ENCODE data around the gene DOCK1.

DOCK1 gene

DNA sequence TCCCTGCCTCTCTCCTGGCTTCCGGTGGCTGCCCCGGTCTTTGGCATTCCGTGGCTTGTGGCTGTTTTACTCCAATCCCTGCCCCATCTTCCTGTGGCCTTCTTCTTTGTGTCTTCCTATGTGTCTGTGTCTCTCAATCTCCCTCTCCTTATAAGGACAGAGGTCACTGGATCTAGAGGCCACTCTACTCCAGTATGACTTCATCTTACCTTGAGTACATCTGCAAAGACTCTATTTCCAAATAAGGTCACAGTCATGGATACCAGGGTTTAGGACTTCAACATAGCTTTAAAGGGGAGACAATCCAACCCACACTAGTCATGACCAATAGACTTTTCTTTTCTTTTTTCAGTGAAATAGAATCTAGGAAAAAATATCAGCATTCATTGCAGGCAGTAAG, 444.5 kb downstream of the DOCK1 start:
- DNase-seq (ENCODE audit: low read depth): no peak
- TF ChIP-seq, protein P1, sequence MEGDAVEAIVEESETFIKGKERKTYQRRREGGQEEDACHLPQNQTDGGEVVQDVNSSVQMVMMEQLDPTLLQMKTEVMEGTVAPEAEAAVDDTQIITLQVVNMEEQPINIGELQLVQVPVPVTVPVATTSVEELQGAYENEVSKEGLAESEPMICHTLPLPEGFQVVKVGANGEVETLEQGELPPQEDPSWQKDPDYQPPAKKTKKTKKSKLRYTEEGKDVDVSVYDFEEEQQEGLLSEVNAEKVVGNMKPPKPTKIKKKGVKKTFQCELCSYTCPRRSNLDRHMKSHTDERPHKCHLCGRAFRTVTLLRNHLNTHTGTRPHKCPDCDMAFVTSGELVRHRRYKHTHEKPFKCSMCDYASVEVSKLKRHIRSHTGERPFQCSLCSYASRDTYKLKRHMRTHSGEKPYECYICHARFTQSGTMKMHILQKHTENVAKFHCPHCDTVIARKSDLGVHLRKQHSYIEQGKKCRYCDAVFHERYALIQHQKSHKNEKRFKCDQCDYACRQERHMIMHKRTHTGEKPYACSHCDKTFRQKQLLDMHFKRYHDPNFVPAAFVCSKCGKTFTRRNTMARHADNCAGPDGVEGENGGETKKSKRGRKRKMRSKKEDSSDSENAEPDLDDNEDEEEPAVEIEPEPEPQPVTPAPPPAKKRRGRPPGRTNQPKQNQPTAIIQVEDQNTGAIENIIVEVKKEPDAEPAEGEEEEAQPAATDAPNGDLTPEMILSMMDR (IDR thresholded peaks at IDR 0.05; ENCODE audit: low read depth, low read length, missing control alignments): no peak
- no peak overlapping the region for H3K4me3 ChIP-seq (ENCODE audit: low read depth, low read length)

DNA sequence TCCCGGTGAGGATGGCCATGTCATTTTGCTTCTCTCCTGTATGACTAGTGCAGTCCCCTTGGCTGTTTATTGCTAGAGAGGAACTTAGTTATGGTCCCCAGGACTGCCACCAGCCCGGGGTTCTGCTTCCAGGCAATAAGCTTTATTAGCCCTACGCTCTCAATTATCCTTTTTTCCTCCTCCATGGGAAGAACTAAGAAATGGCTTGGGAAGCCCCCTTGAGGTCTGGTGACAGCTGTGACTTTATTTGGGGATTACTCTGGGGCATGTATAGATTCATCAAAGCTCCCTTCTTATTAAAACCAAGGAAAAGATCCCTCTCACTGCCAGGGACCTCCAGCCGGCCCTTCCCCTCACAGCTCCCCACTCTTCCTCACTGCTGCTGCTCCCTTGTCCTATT, 446.3 kb downstream of the DOCK1 start:
- DNase-seq (ENCODE audit: low read depth): no peak
- H3K4me3 ChIP-seq (ENCODE audit: low read depth, low read length): no peak overlapping the region
- TF ChIP-seq, protein P1 (IDR thresholded peaks at IDR 0.05; ENCODE audit: low read depth, low read length, missing control alignments): no peak

DNA sequence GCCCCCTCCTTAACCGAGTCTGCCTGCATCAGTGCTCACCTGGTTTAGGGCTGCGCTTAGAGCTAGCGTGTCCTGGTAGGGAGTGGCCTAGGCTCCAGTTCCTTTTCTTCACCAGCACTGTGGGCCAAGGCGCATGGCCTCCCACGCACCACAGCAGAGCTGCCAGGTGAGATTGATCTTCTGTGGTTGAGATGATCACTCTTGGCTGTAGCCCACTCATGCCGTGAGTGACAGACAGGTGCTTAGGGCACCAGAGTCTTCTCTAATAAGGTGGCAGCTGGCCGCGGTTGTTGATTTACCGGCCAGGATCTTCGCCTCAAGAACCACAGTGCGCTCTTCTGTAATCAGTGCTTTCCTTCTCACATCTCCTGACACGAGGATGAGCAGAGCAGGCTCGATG, 448.3 kb downstream of the DOCK1 start:
- TF ChIP-seq, protein P1 (IDR thresholded peaks at IDR 0.05; ENCODE audit: low read depth, low read length, missing control alignments): no peak
- no peak overlapping the region for H3K4me3 ChIP-seq (ENCODE audit: low read depth, low read length)
- DNase-seq (ENCODE audit: low read depth): no peak

DNA sequence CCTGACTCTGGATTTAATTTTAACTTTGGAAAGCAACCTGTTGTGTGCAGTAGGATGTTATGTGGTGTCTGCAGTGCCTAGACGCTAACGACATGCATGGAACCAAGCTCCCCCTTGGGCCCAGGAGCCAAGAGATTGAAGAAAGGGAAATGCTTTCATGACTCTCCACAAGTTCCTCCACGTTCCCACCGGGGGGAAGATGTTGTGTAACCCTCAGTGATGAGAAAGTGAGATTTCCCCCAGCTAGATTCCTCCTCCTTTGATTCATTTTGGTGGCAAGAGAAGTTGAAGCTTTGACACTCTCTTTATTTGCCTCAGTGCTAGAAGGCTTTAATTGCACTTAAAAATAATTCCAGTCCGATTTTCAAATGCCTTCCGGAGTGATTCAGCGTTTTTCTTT, 449.0 kb downstream of the DOCK1 start:
- TF ChIP-seq, protein P1 (IDR thresholded peaks at IDR 0.05; ENCODE audit: low read depth, low read length, missing control alignments): no peak
- DNase-seq (ENCODE audit: low read depth): no peak
- H3K4me3 ChIP-seq (ENCODE audit: low read depth, low read length): no peak overlapping the region

DNA sequence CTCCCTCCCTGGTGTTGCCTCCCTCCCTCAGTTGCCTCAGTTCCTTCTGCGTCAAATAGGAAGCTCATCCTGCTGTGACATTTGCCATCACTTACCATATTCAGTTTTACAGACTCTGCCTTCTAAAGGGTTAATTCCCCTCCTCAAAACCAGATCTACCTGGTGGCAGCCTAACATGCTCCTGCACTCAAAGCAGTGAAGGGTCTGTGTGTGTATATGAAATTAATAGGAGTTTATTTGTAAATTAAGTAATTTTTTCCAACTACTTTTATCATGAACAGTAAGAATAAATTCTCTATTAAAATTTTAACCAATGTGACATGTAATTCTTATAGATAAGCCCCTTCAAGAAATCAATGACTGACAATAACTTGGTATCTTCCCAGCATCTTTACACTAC, 449.8 kb downstream of the DOCK1 start:
- no peak for DNase-seq (ENCODE audit: low read depth)
- no peak overlapping the region for H3K4me3 ChIP-seq (ENCODE audit: low read depth, low read length)
- TF ChIP-seq, protein P1 (IDR thresholded peaks at IDR 0.05; ENCODE audit: low read depth, low read length, missing control alignments): no peak

DNA sequence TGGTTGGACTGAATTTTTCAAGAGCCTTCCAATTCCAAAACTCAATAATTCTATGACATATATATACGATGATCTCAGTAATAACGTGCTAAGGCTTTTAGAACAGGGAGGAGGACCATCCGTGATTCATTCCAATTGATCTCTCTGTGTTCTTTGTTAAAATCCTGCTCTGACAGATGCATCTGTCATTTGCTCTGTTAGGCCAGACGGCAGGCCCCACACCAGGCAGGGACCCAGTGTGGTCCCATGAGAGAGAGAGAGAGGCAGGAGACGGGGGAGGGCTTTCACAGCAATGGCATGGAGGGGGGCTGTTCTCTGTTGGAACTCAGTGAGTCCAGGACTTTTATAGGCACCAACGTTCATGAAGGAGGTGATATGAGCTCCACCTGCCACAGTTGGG, 451.1 kb downstream of the DOCK1 start:
- no peak for DNase-seq (ENCODE audit: low read depth)
- H3K4me3 ChIP-seq (ENCODE audit: low read depth, low read length): no peak overlapping the region

DNA sequence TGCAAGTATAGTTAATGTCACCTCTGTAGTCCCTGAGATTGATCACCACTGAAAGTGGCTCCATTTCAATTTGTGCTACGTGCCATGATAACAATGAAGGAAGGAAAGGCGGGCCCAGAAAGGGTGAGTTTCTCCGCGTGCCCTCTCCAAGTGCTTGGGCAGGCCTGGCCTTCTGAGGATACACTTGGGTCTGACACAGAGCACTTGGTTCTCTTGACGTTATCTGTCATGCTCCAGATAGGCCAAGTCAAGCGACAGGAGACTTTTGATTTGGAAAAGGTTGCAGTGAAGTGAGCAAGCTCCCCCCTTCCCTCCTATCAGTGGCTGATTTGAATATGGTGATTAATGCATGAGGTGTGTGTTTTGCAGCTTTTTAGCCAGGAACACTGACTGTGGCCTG, 452.0 kb downstream of the DOCK1 start:
- H3K4me3 ChIP-seq (ENCODE audit: low read depth, low read length): no peak overlapping the region
- no peak for DNase-seq (ENCODE audit: low read depth)
- TF ChIP-seq, protein P1 (IDR thresholded peaks at IDR 0.05; ENCODE audit: low read depth, low read length, missing control alignments): no peak

More for the DNA sequence above, 451.1 kb downstream of the DOCK1 start:
- TF ChIP-seq, protein P1 (IDR thresholded peaks at IDR 0.05; ENCODE audit: low read depth, low read length, missing control alignments): no peak
